ENCODE measurements around the gene MMS19.
"Not testable (repeated sequence)": the region's sequence is repeated elsewhere in the genome, so short reads cannot be mapped to it uniquely, and the experiment has no call there.

Gene MMS19

GRCh38 chr10:97528876-97529275 lies 30.7 kb upstream of the MMS19 start:
- DNase-seq (ENCODE audit: low spot score): not testable (repeated sequence)

DNA sequence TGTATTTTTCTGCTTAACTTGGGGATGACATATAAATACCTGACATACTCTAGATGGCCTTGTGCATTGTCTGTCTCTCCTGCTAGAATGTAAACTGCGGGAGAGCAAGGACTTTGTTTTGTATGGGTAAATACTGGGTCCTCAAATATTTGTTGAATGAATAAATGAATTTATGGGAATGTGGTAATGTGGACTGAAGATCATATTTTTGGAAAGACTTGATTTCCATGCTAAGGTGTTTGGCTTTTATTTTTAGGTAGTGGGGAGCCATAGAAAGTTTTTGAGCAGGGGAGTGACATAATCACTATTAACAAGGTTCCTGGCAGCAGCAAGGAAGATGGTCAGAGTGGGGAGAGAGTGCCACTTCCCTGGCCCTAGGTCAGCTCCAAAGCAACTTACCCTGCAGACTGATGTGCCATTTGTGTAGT lies 27.5 kb upstream of the MMS19 start:
- DNase-seq (ENCODE audit: low spot score): no peak

DNA sequence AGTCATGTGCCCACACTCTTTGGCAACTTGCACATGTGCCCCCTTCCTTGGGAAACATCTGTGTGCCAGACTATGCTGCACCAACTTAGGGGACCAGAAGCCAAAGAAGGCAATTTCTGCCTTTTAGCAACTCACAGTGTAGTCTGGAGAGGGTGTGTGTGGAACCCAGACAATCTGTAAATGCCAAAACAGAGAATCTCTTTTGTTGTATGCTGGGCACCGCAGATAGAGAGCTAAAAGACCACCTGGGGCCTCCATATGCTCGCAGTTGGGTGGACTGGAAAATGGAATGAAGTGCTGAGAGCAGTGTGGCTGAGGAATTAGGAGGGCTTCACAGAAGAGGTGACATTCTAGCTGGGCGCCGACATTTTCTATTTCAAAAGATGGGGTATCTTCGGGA lies 26.9 kb upstream of the MMS19 start:
- DNase-seq (ENCODE audit: low spot score): no peak

- no peak for DNase-seq (ENCODE audit: low spot score)
These were observed 24.7 kb upstream of the MMS19 start for GRCh38 chr10:97522937-97523336.

DNA sequence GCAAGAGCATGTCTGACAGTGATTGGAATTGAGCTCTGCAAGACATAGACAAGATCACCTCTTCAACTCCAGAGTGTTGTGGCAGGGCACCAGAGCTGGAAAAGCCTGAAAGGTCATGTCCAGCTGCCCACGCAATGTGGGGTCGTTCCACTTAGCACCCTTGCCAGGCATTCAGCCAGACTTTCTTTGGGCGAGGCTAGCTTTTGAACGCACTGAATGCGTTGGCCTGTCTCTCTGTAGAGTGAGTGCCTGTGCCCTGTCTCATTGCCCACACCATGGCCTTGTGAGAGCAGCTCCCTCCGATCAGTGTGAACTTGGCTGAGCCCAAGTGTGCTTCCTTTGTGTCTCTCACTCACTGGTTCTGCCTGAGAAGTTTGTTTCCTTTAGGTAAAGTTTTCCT lies 23.8 kb upstream of the MMS19 start:
- DNase-seq (ENCODE audit: low spot score): no peak

DNA sequence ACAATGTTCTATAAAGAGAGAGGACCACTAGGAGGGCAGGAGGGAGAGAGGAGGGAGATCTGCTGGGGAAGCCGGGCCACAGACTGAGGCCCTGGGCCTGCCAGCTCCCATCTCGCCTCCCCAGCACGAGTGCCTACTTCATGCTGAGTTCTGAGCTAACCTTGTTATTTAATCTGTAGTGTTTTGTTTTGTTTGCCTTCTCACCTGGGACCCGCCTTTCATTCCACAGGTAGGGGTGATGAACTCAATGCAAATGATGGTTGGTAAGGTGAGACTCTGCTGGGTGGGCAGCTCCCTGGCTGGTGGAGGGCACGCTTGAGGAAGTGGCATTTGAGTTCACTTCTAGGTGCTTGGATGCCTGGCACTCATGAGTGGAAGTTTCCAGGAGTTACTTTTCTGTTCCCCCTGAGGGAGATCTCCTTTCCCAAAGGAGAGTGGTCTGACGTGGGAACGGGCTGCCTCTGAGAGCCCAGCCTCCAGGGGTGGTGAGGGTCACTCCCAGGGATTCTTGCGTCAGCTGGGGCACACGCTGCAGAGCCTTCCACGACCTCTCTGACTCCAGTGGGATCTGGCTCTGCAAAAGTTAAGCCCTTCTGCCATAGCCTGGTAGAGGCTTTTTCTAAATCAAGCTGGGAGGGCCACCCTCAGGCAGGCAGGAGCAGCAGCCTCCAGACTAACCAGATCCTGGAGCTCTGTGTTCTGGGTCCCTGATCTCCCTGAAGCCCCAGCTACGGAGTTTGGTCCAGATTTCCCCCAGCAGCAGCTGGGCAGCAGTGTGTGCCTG lies 22.9 kb upstream of the MMS19 start:
- no peak for DNase-seq (ENCODE audit: low spot score)

GRCh38 chr10:97520520-97520919 lies 22.3 kb upstream of the MMS19 start:
- DNase-seq (ENCODE audit: low spot score): no peak

DNA sequence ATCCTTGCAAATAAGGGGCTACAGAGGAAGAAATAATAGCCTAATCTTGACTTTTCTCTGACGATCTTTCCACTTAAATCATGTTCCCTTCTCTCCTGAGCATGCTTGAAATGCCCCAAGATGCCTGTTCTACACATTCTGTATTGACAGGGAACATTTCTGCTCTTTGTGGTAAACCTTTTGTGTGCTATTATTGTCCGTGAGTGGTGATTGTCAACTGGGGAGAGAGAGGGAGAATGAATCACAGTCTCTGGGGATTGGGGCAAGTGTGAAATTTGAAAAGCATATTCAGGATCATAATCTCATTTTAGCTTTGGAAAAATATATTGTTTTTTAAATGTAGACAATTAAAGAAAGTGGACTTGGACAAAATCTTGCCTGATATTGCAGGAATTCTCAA lies 21.1 kb upstream of the MMS19 start:
- DNase-seq (ENCODE audit: low spot score): no peak

GRCh38 chr10:97518301-97519043 lies 20.2 kb upstream of the MMS19 start:
- no peak for DNase-seq (ENCODE audit: low spot score)

GRCh38 chr10:97517778-97518300 lies 19.6 kb upstream of the MMS19 start:
- DNase-seq (ENCODE audit: low spot score): no peak

GRCh38 chr10:97517096-97517750 lies 19.0 kb upstream of the MMS19 start:
- DNase-seq (ENCODE audit: low spot score): no peak

DNA sequence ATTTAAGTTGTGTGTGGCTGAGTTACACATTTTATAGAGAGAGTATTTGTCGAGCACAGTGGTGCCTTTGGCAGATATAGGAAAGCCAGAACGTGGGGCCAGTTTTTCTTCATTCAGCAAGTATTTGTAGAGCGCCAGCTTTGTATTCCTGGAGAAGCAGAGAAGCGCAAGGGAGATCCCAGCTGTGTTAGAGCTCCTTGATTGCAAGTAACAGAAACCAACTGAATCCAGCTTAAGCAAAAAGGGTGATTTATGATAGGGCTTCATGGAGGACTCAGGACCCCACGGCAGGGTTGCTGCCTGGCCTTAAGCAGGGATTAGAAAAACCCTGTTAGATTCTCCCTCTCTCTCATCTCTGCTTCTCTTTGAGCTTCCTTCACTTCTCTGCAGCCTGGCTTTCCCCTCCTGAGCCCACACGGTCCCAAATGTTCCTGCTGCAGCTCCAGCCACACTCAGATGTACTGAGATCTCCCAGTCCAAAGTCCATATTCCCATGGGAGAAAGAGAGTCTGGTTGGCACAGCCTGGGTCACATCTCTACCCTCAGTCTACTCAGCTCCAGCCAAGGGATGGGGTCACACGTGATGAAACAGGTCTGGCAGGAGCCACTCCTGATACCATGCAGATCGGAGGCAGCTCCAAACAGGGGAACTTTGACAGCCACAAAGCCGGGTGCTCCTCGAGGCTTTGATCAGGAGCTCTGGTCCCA lies 17.2 kb upstream of the MMS19 start:
- DNase-seq (ENCODE audit: low spot score): no peak

GRCh38 chr10:97514344-97514743 lies 16.1 kb upstream of the MMS19 start:
- no peak for DNase-seq (ENCODE audit: low spot score)

DNA sequence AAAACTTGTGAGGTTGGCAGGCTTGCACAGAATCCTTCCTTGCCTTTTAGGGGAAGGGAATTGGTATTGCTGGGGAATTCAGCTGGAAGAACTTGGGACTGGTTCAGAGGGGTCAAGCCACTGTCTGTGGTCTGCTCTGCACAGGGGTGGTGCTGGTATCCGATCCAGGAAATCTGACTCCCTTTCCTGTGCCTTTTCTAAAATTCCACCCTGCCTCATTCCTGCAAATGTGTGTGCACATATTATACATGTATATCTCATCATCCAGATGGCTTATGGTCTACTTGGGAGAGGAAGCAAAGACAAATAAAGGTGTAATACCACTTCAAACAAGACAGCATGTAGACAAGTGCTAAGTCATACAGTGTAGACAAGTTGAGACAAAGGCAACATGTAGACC lies 14.8 kb upstream of the MMS19 start:
- DNase-seq (ENCODE audit: low spot score): no peak

- DNase-seq (ENCODE audit: low spot score): no peak
These were observed 13.7 kb upstream of the MMS19 start for GRCh38 chr10:97511711-97512440.

GRCh38 chr10:97510686-97511085 lies 12.5 kb upstream of the MMS19 start:
- no peak for DNase-seq (ENCODE audit: low spot score)

DNA sequence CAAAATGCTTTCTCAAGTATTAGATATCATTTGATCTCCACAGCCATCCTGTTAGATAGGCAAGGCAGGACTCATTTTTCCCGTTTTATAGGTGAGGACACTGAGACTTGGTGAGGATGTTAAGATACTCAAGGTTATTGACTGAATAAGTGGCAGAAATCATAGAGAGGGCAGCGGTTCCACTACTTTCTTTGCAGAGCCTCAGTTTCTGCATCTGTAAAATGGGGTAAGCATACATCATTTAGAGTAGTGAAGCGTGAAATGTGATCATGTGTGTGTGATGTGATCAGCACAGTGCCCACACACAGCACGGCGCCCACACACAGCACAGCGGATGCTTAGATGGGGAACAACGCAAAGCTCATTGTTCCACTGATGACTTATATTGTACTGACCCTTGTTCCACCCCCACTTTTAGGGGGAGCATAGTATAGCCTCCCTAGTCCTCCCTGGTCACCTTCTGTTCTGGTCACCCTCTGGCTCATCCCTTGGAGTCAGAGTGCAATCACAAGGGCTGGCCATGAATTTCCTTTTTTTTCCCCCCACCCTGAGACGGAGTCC lies 11.0 kb upstream of the MMS19 start:
- no peak for DNase-seq (ENCODE audit: low spot score)

- DNase-seq (ENCODE audit: low spot score): no peak
These were observed 10.1 kb upstream of the MMS19 start for GRCh38 chr10:97508342-97508741.

GRCh38 chr10:97506199-97506991 lies 8.2 kb upstream of the MMS19 start:
- DNase-seq (ENCODE audit: low spot score): no peak

GRCh38 chr10:97505152-97505551 lies 6.9 kb upstream of the MMS19 start:
- no peak for DNase-seq (ENCODE audit: low spot score)

All from left forelimb (tissue), 1 donor.